Naive thymus-derived CD4-positive, alpha-beta T cell (primary cell): ENCODE measurements around the gene AFF2. TPM values are rescaled to one million over a fixed set of nuclear protein-coding genes. Genes with fewer than 3 reads are reported as not detected.

ENCODE experiments used
- ATAC-seq: fragments of 150-1000 bp; cut with Tn5 transposase; 2 replicates; pipeline ENCODE4 v1.10.0; 2021; ENCODE audit warnings: mild to moderate bottlenecking, moderate library complexity
- CTCF ChIA-PET: fragments of 350-600 bp; sonication (Branson Sonifier 250); formaldehyde crosslinking; loops from one replicate; lab custom pipeline; 2021; ENCODE audit warnings: antibody characterized with exemption; lab: Charles Lee
- POLR2A ChIA-PET: fragments of 350-600 bp; sonication (Branson Sonifier 250); formaldehyde crosslinking; loops from one replicate; lab custom pipeline; 2021; ENCODE audit warnings: antibody characterized with exemption, inconsistent platforms; lab: Charles Lee
- DNase-seq, 9 donors: peaks; one replicate each; pipeline versions ENCODE4 v3.0.0 to v3.0.0-alpha.2; 2020 to 2022; ENCODE audit warnings: mixed read lengths in 1 of 9
- H3K27ac ChIP-seq: one replicate; pipeline ENCODE4 v1.7.0; 2013; ENCODE audit warnings: mild to moderate bottlenecking, low read depth, low read length, moderate library complexity
- H3K27me3 ChIP-seq, 2 donors: one replicate each; pipeline ENCODE4 v1.7.0; 2013; ENCODE audit warnings: low read length in 2 of 2, mild to moderate bottlenecking in 2 of 2, moderate library complexity in 2 of 2; ENCODE audit not compliant: control insufficient read depth in 2 of 2, insufficient read depth in 2 of 2
- H3K36me3 ChIP-seq, 3 experiments: 1 replicate in 2 of 3; 2 replicates in 1 of 3; pipeline ENCODE4 v1.7.0; 2013; ENCODE audit warnings: low read length in 3 of 3, mild to moderate bottlenecking in 3 of 3, moderate library complexity in 1 of 3; ENCODE audit not compliant: insufficient read depth in 3 of 3, control insufficient read depth in 2 of 3
- H3K4me1 ChIP-seq, 2 donors: one replicate each; pipeline ENCODE4 v1.7.0; 2013; ENCODE audit warnings: low read length in 2 of 2, mild to moderate bottlenecking in 2 of 2, moderate library complexity in 1 of 2; ENCODE audit not compliant: control insufficient read depth in 2 of 2, insufficient read depth in 2 of 2
- H3K4me3 ChIP-seq: 2 replicates; pipeline ENCODE4 v1.7.0; 2013; ENCODE audit warnings: mild to moderate bottlenecking, low read length
- H3K9me3 ChIP-seq, 3 experiments: 1 replicate in 2 of 3; 2 replicates in 1 of 3; pipeline ENCODE4 v1.7.0; 2013; ENCODE audit warnings: low read length in 3 of 3; ENCODE audit not compliant: control insufficient read depth in 2 of 3
- H3K27ac Mint-ChIP-seq, 9 donors: one replicate each; pipeline ENCODE4 v1.8.0; 2020 to 2022; ENCODE audit warnings: mixed read lengths in 9 of 9, mild to moderate bottlenecking in 8 of 9, moderate library complexity in 5 of 9, inconsistent platforms in 2 of 9
- H3K27me3 Mint-ChIP-seq, 5 donors: one replicate each; pipeline ENCODE4 v1.8.0; 2021 to 2022; ENCODE audit warnings: mixed read lengths in 5 of 5, mild to moderate bottlenecking in 1 of 5
- H3K36me3 Mint-ChIP-seq, 5 donors: one replicate each; pipeline ENCODE4 v1.8.0; 2020 to 2022; ENCODE audit warnings: mixed read lengths in 5 of 5, mild to moderate bottlenecking in 3 of 5, inconsistent platforms in 1 of 5
- H3K4me1 Mint-ChIP-seq, 7 donors: one replicate each; pipeline ENCODE4 v1.8.0; 2020 to 2022; ENCODE audit warnings: mixed read lengths in 7 of 7, mild to moderate bottlenecking in 3 of 7, inconsistent platforms in 1 of 7
- H3K4me3 Mint-ChIP-seq, 10 donors: one replicate each; pipeline ENCODE4 v1.8.0; 2020 to 2022; ENCODE audit warnings: mild to moderate bottlenecking in 10 of 10, mixed read lengths in 10 of 10, moderate library complexity in 6 of 10, inconsistent platforms in 2 of 10
- H3K9me3 Mint-ChIP-seq, 11 donors: one replicate each; pipeline ENCODE4 v1.8.0; 2020 to 2022; ENCODE audit warnings: mixed read lengths in 11 of 11, mild to moderate bottlenecking in 4 of 11, inconsistent platforms in 1 of 11, moderate library complexity in 1 of 11
- intact Hi-C, 2 donors: fragments of 100-400 bp; cut with micrococcal nuclease; formaldehyde crosslinking; loops; one replicate each; pipeline ENCODE4 v1.15.1; 2023
- polyA plus RNA-seq, 2 donors: library from polyadenylated mRNA; unstranded; fragments of 300-500 nt; fragmentation: Illumina TruSeq; gene quantifications; one replicate each; pipeline ENCODE4 v1.2.3, GENCODE V29; 2021
- total RNA-seq, 6 experiments: library from RNA in 5 of 6; stranded (reverse) in 5 of 6; gene quantifications; 1 replicate in 5 of 6; 2 replicates in 1 of 6; pipeline ENCODE4 v1.2.3 and lab custom pipeline; 2021 to 2026

Gene AFF2
- total and polyA plus RNA-seq, 7 experiments from 2014 or later, result 0.31 to 6.0 (median 2.8) TPM

GRCh38 chrX:148492057-148492456 is 8.4 kb upstream of the AFF2 start:
- H3K9me3 Mint-ChIP-seq, result no peaks in the 10 kb centered on the region
- H3K36me3 Mint-ChIP-seq, result no peaks in the 10 kb centered on the region
- ATAC-seq, result no peak
- no peak for DNase-seq
- Histone ChIP-seq H3K9me3 (no peaks in the 10 kb centered on the region), H3K27me3 (no peaks in the 10 kb centered on the region), H3K4me1 (no peaks in the 10 kb centered on the region), H3K4me3 (no peak overlapping the region), H3K27ac (no peak overlapping the region), H3K36me3 (no peaks in the 10 kb centered on the region)
- ChIA-PET POLR2A (no interaction called here), CTCF (no interaction called here)
- H3K27ac Mint-ChIP-seq, result no peak overlapping the region
- intact Hi-C loops, result loop anchor here in 1 of 2 donors (10.0 kb wide), 1 partner anchor 357 kb away; no protein-coding TSS in a partner anchor
- peaks cover 0 to 3% (median 0%) of the 10 kb centered on the region in 7 donors for H3K4me1 Mint-ChIP-seq
- H3K27me3 Mint-ChIP-seq, result no peaks in the 10 kb centered on the region
- no peak overlapping the region for H3K4me3 Mint-ChIP-seq

- ATAC-seq, result no peak
- Mint-ChIP-seq H3K4me3 (no peak overlapping the region), H3K36me3 (no peaks in the 10 kb centered on the region), H3K4me1 (peaks cover 0 to 24% (median 8%) of the 10 kb centered on the region in 7 donors), H3K9me3 (no peaks in the 10 kb centered on the region), H3K27me3 (peaks cover 0 to 5% (median 0%) of the 10 kb centered on the region in 5 donors), H3K27ac (no peak overlapping the region)
- POLR2A ChIA-PET, result interaction anchor here (0.5 kb wide), 1 partner anchor 25 kb away, joined by 3 read pairs; no protein-coding TSS in a partner anchor
- no peak overlapping the region for H3K27ac ChIP-seq
- no peaks in the 10 kb centered on the region for H3K4me1 ChIP-seq
- DNase-seq, result no peak
- CTCF ChIA-PET, result no interaction called here
- no peak overlapping the region for H3K4me3 ChIP-seq
- H3K36me3 ChIP-seq, result no peaks in the 10 kb centered on the region
- H3K27me3 ChIP-seq, result no peaks in the 10 kb centered on the region
- H3K9me3 ChIP-seq, result no peaks in the 10 kb centered on the region
- intact Hi-C loops, result loop anchor here in 1 of 2 donors (10.0 kb wide), 1 partner anchor 360 kb away; no protein-coding TSS in a partner anchor
Measured at GRCh38 chrX:148495176-148495575, 5.2 kb upstream of the AFF2 start.

- Mint-ChIP-seq H3K4me3 (peak overlapping the region in 2 of 10 donors; percentile 2 to 72), H3K9me3 (no peaks in the 10 kb centered on the region), H3K36me3 (no peaks in the 10 kb centered on the region), H3K4me1 (peaks cover 2 to 30% (median 13%) of the 10 kb centered on the region in 7 donors), H3K27ac (peak overlapping the region in 1 of 9 donors; percentile 39), H3K27me3 (peaks cover 0 to 14% (median 0%) of the 10 kb centered on the region in 5 donors)
- Histone ChIP-seq H3K9me3 (no peaks in the 10 kb centered on the region), H3K27me3 (no peaks in the 10 kb centered on the region), H3K27ac (no peak overlapping the region), H3K4me1 (no peaks in the 10 kb centered on the region), H3K4me3 (no peak overlapping the region), H3K36me3 (no peaks in the 10 kb centered on the region)
- ATAC-seq (peak; percentile 39), DNase-seq (peak in 4 of 9 donors; percentile 5 to 16 (median 14))
- CTCF ChIA-PET, result no interaction called here
- intact Hi-C loops, result loop anchor here in 1 of 2 donors (1.0 to 10.0 kb wide), 2 partner anchors 118 to 363 kb away; no protein-coding TSS in a partner anchor
- POLR2A ChIA-PET, result no interaction called here
Measured at GRCh38 chrX:148498067-148498466, 2.4 kb upstream of the AFF2 start.

DNA sequence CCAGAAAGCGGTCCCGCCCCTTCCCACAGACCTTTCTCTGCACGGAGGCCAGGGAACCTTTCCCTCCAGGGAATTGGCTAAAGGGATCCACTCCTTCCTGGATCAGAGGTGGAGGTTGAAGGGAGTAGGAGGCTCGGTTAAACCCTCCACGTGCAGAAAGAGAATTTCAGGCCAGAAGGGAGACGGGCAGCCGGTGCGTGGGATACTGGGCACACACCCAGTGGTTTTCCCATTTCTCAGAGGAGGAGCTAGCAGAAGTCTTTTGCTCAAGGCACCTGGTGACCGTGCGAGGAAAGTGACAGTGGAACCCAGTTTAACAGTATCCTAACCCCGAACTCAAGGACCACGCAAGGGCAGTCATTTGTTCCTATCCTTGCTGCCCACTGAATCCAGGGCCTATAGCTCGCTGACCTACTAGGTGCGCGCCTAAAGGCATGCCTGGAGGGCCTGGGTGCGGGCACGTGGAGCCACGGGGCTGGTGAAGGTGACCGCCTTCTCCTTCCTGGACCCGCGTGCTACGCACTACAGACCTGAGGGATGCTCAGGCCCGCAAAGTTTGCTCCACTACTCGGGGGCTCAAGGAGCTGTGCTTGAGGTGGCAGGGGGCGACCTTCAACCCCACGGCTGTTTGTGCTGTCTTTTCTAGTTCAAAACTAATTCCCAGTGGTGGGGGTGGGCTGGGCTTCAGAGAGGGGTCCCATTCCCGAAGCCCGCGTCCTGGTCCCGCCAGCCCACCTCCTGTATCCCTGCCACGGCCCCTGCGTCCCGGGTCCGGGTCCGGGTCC is 587 bp upstream of the AFF2 start:
- H3K9me3 ChIP-seq, result no peaks in the 10 kb centered on the region
- H3K4me1 ChIP-seq, result no peaks in the 10 kb centered on the region
- no peak for ATAC-seq
- H3K27ac ChIP-seq, result no peak overlapping the region
- H3K4me3 ChIP-seq, result no peak overlapping the region
- CTCF ChIA-PET, result no interaction called here
- H3K36me3 ChIP-seq, result no peaks in the 10 kb centered on the region
- peak overlapping the region; percentile 18 to 73 (median 58) for H3K4me3 Mint-ChIP-seq
- POLR2A ChIA-PET, result no interaction called here
- DNase-seq, result no peak
- H3K36me3 Mint-ChIP-seq, result no peaks in the 10 kb centered on the region
- intact Hi-C loops, result loop anchor here in 1 of 2 donors (2.0 to 10.0 kb wide), 2 partner anchors 165 to 365 kb away; no protein-coding TSS in a partner anchor
- H3K27ac Mint-ChIP-seq, result no peak overlapping the region
- H3K4me1 Mint-ChIP-seq, result peaks cover 2 to 30% (median 13%) of the 10 kb centered on the region in 7 donors
- peaks cover 0 to 19% (median 0%) of the 10 kb centered on the region in 5 donors for H3K27me3 Mint-ChIP-seq
- H3K27me3 ChIP-seq, result no peaks in the 10 kb centered on the region
- H3K9me3 Mint-ChIP-seq, result no peaks in the 10 kb centered on the region

- Histone ChIP-seq H3K27me3 (no peaks in the 10 kb centered on the region), H3K27ac (no peak overlapping the region), H3K36me3 (no peaks in the 10 kb centered on the region), H3K4me1 (no peaks in the 10 kb centered on the region), H3K4me3 (peak overlapping the region; percentile 38), H3K9me3 (no peaks in the 10 kb centered on the region)
- ChIA-PET POLR2A (no interaction called here), CTCF (no interaction called here)
- Mint-ChIP-seq H3K9me3 (no peaks in the 10 kb centered on the region), H3K36me3 (no peaks in the 10 kb centered on the region), H3K4me1 (peaks cover 2 to 30% (median 13%) of the 10 kb centered on the region in 7 donors), H3K27me3 (peaks cover 0 to 19% (median 0%) of the 10 kb centered on the region in 5 donors), H3K27ac (peak overlapping the region in 5 of 9 donors; percentile 29 to 68 (median 52)), H3K4me3 (peak overlapping the region; percentile 79 to 92 (median 86))
- intact Hi-C loops, result loop anchor here in 1 of 2 donors (1.0 to 2.0 kb wide), 2 partner anchors 120 to 167 kb away; no protein-coding TSS in a partner anchor
- peak in 4 of 9 donors; percentile 7 to 22 (median 12) for DNase-seq
- ATAC-seq, result peak; percentile 16
Measured at GRCh38 chrX:148501386-148502066, 1.1 kb downstream of the AFF2 start.

DNA sequence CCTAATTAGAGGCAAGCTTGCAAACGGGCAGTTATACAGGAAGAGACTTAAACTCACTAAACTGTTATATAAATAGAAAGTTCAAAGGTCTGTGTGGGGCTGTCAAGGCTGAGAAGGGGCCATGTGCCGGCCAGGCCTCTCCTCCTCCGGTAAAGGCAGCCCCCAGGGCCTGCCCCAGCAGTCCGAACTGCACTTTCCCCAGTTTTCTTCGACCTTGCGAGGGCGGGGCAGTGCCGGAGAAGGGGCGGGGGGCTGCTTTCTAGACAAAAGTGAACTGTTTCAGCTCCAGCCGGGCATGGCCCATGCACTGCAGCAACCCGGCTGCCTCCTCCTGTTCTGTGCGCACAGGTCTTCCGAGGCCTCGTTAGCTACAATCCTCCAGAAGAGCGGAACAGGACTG is 4.1 kb downstream of the AFF2 start:
- no peaks in the 10 kb centered on the region for H3K4me1 ChIP-seq
- Mint-ChIP-seq H3K4me3 (no peak overlapping the region), H3K9me3 (no peaks in the 10 kb centered on the region), H3K4me1 (peaks cover 0 to 7% (median 4%) of the 10 kb centered on the region in 7 donors), H3K27me3 (peaks cover 0 to 14% (median 0%) of the 10 kb centered on the region in 5 donors), H3K36me3 (no peaks in the 10 kb centered on the region), H3K27ac (no peak overlapping the region)
- ChIA-PET CTCF (interaction anchor here (0.6 kb wide), 1 partner anchor 136 kb away, joined by 4 read pairs; no protein-coding TSS in a partner anchor), POLR2A (no interaction called here)
- no peak overlapping the region for H3K4me3 ChIP-seq
- H3K36me3 ChIP-seq, result no peaks in the 10 kb centered on the region
- no peaks in the 10 kb centered on the region for H3K9me3 ChIP-seq
- ATAC-seq (no peak), DNase-seq (no peak)
- intact Hi-C loops, result no loop called here
- H3K27ac ChIP-seq, result no peak overlapping the region
- H3K27me3 ChIP-seq, result no peaks in the 10 kb centered on the region
